Suprapubic skin (tissue), 4 donors: ENCODE data around the gene SDC4.

Experiments used
- EP300 ChIP-seq: sonication (generic); formaldehyde crosslinking; IDR thresholded peaks from one replicate; pipeline ENCODE4 v1.6.1; 2017; ENCODE audit warnings: antibody characterized with exemption
- POLR2A ChIP-seq, 2 donors: fragments of 450-650 bp; IDR thresholded peaks; one replicate each; pipeline ENCODE4 v1.6.1; 2017; ENCODE audit warnings: antibody characterized with exemption in 2 of 2, mild to moderate bottlenecking in 2 of 2, moderate library complexity in 2 of 2
- POLR2AphosphoS5 ChIP-seq, 3 donors: sonication (generic); formaldehyde crosslinking; IDR thresholded peaks; one replicate each; pipeline ENCODE4 v1.6.1; 2017; ENCODE audit warnings: antibody characterized with exemption in 3 of 3
- TF ChIP-seq, protein P1 (sequence below), 2 donors: fragments of 200-600 bp in 1 of 2; fragments of 450-650 bp in 1 of 2; sonication (generic) in 1 of 2; IDR thresholded peaks; one replicate each; pipeline ENCODE4 v1.5.1; 2016 to 2019; ENCODE audit warnings: antibody characterized with exemption in 2 of 2, mild to moderate bottlenecking in 1 of 2, moderate library complexity in 1 of 2

DNA sequence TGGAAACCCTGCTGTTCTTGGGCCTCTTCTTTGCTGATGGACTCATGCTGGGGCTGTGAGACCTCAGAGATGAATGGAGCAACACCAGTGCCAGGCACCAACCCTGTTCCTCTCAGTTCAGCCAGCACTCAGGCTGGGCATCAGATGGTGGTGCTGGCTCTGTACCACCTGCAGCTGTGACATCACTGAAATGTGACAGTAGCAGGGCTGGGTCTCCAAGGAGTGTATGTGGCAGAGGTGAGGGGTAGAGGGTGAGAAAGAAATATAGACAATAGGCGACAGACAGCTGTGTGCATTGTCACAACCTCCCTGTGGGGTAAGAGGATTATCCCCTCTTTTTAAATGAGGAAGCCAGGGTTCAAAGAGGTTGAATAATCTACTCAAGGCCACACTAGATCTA lies 30.0 kb upstream of the SDC4 start, which contains the start of gene TP53TG5:
- TF ChIP-seq, protein P1, sequence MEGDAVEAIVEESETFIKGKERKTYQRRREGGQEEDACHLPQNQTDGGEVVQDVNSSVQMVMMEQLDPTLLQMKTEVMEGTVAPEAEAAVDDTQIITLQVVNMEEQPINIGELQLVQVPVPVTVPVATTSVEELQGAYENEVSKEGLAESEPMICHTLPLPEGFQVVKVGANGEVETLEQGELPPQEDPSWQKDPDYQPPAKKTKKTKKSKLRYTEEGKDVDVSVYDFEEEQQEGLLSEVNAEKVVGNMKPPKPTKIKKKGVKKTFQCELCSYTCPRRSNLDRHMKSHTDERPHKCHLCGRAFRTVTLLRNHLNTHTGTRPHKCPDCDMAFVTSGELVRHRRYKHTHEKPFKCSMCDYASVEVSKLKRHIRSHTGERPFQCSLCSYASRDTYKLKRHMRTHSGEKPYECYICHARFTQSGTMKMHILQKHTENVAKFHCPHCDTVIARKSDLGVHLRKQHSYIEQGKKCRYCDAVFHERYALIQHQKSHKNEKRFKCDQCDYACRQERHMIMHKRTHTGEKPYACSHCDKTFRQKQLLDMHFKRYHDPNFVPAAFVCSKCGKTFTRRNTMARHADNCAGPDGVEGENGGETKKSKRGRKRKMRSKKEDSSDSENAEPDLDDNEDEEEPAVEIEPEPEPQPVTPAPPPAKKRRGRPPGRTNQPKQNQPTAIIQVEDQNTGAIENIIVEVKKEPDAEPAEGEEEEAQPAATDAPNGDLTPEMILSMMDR (IDR thresholded peaks at IDR 0.05), result no peak
- TF ChIP-seq EP300 (no peak), POLR2A (IDR thresholded peaks at IDR 0.05) (no peak), POLR2AphosphoS5 (IDR thresholded peaks at IDR 0.05) (no peak)
